Kidney epithelial cell (primary cell): ENCODE results near the gene GPR37L1. TPM values are rescaled to one million over a fixed set of nuclear protein-coding genes. Genes with fewer than 3 reads are reported as not detected.
"Not testable (repeated sequence)": the region's sequence is repeated elsewhere in the genome, so short reads cannot be mapped to it uniquely, and the experiment has no call there.

Experiments
- DNase-seq: peaks from one replicate; pipeline ENCODE4 v3.0.0-alpha.2; 2010; ENCODE audit warnings: low read depth
- H3K27me3 ChIP-seq: 2 replicates; pipeline ENCODE4 v1.6.0; 2011; ENCODE audit warnings: low read length; ENCODE audit not compliant: control insufficient read depth, insufficient read depth
- H3K36me3 ChIP-seq: 2 replicates; pipeline ENCODE4 v1.5.1; 2011; ENCODE audit warnings: low read length; ENCODE audit not compliant: control insufficient read depth, insufficient read depth
- H3K4me3 ChIP-seq: 2 replicates; pipeline ENCODE4 v1.5.1; 2011; ENCODE audit warnings: low read depth, mild to moderate bottlenecking, control low read depth, low read length
- CTCF ChIP-seq: IDR thresholded peaks from 2 replicates; pipeline ENCODE4 v1.5.1; 2011; ENCODE audit warnings: mild to moderate bottlenecking, moderate library complexity, low read length, control low read depth, inconsistent platforms; ENCODE audit not compliant: insufficient read depth, poor library complexity, severe bottlenecking
- total RNA-seq: library from RNA; depleted of rRNA; stranded (reverse); fragments of >200 nt; gene quantifications from 2 replicates; pipeline ENCODE4 v1.2.3, GENCODE V29; 2015

Gene GPR37L1
- total RNA-seq, 1 donor from 2014 or later: 0.04 TPM

DNA sequence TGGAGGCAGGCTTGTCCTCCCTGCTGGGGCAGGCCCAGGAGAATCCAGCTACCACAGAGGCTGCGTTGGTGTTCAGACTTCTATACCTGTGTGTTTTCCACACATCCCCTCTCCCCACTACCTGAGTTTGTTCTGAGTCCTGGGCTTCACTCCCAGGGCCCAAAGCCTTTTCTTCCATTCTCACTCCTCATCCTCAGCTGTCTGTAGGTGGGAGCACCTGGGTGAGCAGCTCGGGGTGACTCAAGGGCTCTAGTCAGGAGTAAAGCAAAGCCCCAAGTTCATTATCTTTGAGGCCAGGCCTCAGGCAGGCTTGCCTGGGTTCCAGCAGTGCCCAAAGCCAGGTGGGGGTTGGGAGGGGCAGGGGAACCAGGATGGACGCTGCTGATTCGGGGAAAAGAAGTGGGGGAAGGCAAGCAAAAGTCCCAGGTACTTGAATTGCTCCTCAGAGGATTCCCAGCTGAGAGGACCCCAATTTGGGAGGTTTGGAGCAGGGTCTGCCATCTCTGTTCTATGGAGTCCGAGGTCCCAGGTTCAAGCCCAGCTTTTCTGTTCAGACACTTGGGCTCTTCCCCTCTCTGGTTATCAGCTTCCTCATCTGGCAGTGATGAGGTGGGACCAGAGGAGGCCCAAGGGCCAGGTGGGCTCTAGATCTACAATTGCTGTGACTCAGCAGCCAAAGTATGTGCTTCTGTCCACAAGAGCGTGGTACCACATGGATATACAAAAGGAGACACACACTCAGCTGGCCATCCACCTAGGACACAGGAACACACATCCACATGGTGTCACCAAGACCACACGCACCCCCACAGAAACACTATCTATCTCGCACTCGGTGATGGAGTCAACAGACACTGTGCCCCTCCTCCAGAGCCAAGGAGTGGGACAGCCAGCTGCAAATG, 43.5 kb downstream of the GPR37L1 start:
- Histone ChIP-seq H3K36me3 (no peaks in the 10 kb centered on the region), H3K27me3 (peaks cover 6% of the 10 kb centered on the region), H3K4me3 (no peak overlapping the region)
- DNase-seq: no peak
- TF ChIP-seq CTCF: no peak

- not testable (repeated sequence) for H3K27me3 ChIP-seq, H3K36me3 ChIP-seq, DNase-seq, H3K4me3 ChIP-seq
Measured at GRCh38 chr1:202167054-202167453, 44.3 kb downstream of the GPR37L1 start.

GRCh38 chr1:202167708-202168415, 45.1 kb downstream of the GPR37L1 start:
- Histone ChIP-seq H3K36me3 (no peaks in the 10 kb centered on the region), H3K4me3 (no peak overlapping the region), H3K27me3 (peaks cover 6% of the 10 kb centered on the region)
- no peak for DNase-seq
- TF ChIP-seq CTCF: no peak

DNA sequence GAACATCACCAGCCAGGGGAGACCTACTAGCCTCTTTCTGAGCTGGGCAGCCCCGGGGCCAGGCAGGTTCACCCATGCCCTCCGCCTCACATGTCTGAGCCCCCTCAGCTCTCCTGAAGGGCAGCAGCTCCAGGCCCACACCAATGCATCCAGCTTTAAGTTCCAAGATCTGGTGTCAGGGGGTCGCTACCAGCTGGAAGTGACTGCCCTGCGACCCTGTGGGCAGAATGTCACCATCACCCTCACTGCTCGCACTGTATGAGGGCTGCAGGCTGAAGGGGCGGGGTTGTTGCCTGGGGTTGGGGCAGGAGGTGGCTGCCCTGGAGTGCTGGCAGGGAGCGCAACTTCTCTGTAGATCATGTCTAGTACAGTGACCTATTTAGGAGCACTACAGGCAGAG, 46.1 kb downstream of the GPR37L1 start:
- H3K36me3 ChIP-seq: no peaks in the 10 kb centered on the region
- no peak for DNase-seq
- no peak overlapping the region for H3K4me3 ChIP-seq
- no peak for TF ChIP-seq CTCF
- peaks cover 6% of the 10 kb centered on the region for H3K27me3 ChIP-seq

- H3K36me3 ChIP-seq: no peaks in the 10 kb centered on the region
- no peak overlapping the region for H3K4me3 ChIP-seq
- DNase-seq: no peak
- peaks cover 6% of the 10 kb centered on the region for H3K27me3 ChIP-seq
- TF ChIP-seq CTCF: no peak
Measured at GRCh38 chr1:202170726-202171125, 48.0 kb downstream of the GPR37L1 start.

DNA sequence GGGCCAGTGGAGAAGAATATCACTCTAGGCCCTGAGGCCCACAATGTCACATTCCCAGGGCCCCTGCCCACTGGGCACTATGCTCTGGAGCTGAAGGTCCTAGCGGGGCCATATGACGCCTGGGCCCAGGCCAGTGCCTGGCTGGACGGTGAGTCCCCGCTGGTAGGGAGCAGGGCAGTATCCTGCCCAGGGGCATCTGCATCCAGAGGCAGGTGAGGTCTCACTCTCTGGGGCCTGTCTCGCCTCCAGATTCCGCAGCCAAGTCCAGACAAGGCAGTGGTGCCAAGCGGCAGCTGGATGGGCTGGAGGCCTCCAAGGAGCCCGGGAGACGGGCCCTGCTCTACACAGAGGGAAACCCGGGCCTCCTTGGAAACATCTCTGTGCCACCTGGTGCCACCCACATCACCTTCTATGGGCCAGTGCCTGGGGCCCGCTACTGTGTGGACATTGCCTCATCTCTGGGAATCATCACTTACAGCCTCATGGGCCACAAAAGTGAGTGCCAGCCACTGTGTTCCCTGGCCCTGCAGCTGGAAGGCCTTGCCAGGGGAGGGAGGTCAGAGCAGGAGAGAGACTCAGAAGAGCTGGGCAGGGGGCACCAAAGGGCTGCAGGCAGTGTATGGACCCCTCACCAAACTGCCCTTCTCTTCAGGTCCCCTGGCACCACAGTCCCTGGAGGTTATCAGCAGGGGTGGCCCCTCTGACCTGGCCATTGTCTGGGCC, 48.7 kb downstream of the GPR37L1 start:
- no peak for TF ChIP-seq CTCF
- H3K4me3 ChIP-seq: no peak overlapping the region
- no peak for DNase-seq
- H3K36me3 ChIP-seq: no peaks in the 10 kb centered on the region
- H3K27me3 ChIP-seq: peaks cover 6% of the 10 kb centered on the region
